ENCODE measurements around the gene APOBEC3A. TPM values are rescaled to one million over a fixed set of nuclear protein-coding genes. Genes with fewer than 3 reads are reported as not detected.

Gene APOBEC3A
- not detected in 2 replicates for total RNA-seq

GRCh38 chr22:38957046-38957770 is at the start of gene APOBEC3A:
APOBEC3A (plus strand) TSS chr22:38957609; CDS start chr22:38957692, 83 bp downstream.

GRCh38 chr22:38981992-38982927 is 24.9 kb downstream of the APOBEC3A start, which contains the start of gene APOBEC3B:
APOBEC3B (plus strand) TSS chr22:38982347; CDS start chr22:38982454, 107 bp downstream.

Other genes with a start within 250 kb of the APOBEC3A start
- 76.7 and 126 TPM in 2 replicates for gene SUN2, start 201.6 kb upstream of the APOBEC3A start, total RNA-seq
- gene DNAL4, start 163.5 kb upstream of the APOBEC3A start, total RNA-seq = 15.9 and 19.4 TPM in 2 replicates
- gene NPTXR, start 113.6 kb upstream of the APOBEC3A start, total RNA-seq = 0.29 and 2.8 TPM in 2 replicates
- gene CBX6, start 85.4 kb upstream of the APOBEC3A start, total RNA-seq = 51.5 and 92.3 TPM in 2 replicates
- 1.5 and 7.4 TPM in 2 replicates for gene APOBEC3B, start 24.7 kb downstream of the APOBEC3A start, total RNA-seq
- 19.1 and 20.8 TPM in 2 replicates for gene APOBEC3C, start 56.6 kb downstream of the APOBEC3A start, total RNA-seq
- 1.2 and 3.0 TPM in 2 replicates for gene APOBEC3D, start 63.5 kb downstream of the APOBEC3A start, total RNA-seq
- gene APOBEC3F, start 83.3 kb downstream of the APOBEC3A start, total RNA-seq = 5.7 and 6.6 TPM in 2 replicates
- gene APOBEC3G, start 119.7 kb downstream of the APOBEC3A start, total RNA-seq = 15.3 and 24.8 TPM in 2 replicates
- gene APOBEC3H, start 139.6 kb downstream of the APOBEC3A start, total RNA-seq = 0.50 TPM in 1 of 2 replicates, not detected in the other
- gene CBX7, start 195.1 kb downstream of the APOBEC3A start, total RNA-seq = 9.9 and 12.2 TPM in 2 replicates

Data from smooth muscle cell of trachea (primary cell).